Stomach (tissue), 4 donors: ENCODE measurements around the gene SH3PXD2A.

Experiments used
- POLR2A ChIP-seq, 4 donors: fragments of 450-650 bp; IDR thresholded peaks; one replicate each; pipeline ENCODE4 v1.6.1; 2016; ENCODE audit warnings: antibody characterized with exemption in 4 of 4, control low read depth in 2 of 4, mild to moderate bottlenecking in 1 of 4, moderate library complexity in 1 of 4
- POLR2AphosphoS5 ChIP-seq, 3 donors: sonication (generic); formaldehyde crosslinking; IDR thresholded peaks; one replicate each; pipeline ENCODE4 v1.6.1; 2016; ENCODE audit warnings: antibody characterized with exemption in 3 of 3
- TF ChIP-seq, protein P1 (sequence below), 7 experiments: fragments of 450-650 bp in 4 of 7; fragments of 200-600 bp in 3 of 7; sonication (generic) in 3 of 7; IDR thresholded peaks; one replicate each; pipeline ENCODE4 v1.5.1; 2016 to 2019; ENCODE audit warnings: antibody characterized with exemption in 7 of 7, control low read depth in 2 of 7, mild to moderate bottlenecking in 1 of 7

DNA sequence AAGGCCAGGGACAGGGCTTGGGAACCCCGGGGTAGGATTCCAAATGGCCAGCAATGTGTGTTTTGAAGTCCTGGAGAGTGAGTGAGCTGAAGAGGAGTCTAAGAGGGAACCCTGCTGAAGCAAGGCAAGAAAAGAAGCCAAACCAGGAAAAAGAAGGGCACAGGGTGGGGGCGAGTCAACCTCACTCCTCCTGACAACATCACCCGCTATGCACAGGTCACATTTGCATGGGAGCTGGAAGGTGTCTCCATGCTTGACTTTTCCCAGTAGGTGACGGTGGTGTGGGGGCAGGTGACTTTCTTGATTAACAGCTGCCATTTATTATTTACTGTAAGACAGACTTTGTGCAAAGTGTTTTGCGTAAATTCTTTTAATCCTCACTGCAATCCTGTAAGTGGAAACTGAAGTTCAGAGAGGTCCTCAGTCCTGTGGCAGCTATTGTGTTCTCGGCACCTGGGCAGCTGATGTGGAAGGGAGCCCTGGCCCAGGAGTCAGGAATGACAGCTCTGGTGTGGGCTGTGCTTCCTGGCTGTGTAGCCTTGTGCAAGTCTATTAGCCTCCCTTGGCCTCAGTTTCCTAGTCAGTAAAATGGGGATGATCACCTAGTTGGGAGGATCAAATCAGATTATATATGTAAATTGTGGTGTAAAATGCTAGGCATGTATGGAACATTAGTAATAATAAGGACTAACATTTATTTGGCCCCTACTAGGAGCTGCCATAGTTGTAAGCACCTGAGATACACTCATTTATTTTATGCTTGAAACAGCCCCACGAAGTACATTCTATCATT lies 90.9 kb downstream of the SH3PXD2A start:
- TF ChIP-seq, protein P1, sequence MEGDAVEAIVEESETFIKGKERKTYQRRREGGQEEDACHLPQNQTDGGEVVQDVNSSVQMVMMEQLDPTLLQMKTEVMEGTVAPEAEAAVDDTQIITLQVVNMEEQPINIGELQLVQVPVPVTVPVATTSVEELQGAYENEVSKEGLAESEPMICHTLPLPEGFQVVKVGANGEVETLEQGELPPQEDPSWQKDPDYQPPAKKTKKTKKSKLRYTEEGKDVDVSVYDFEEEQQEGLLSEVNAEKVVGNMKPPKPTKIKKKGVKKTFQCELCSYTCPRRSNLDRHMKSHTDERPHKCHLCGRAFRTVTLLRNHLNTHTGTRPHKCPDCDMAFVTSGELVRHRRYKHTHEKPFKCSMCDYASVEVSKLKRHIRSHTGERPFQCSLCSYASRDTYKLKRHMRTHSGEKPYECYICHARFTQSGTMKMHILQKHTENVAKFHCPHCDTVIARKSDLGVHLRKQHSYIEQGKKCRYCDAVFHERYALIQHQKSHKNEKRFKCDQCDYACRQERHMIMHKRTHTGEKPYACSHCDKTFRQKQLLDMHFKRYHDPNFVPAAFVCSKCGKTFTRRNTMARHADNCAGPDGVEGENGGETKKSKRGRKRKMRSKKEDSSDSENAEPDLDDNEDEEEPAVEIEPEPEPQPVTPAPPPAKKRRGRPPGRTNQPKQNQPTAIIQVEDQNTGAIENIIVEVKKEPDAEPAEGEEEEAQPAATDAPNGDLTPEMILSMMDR (IDR thresholded peaks at IDR 0.05): no peak
- TF ChIP-seq POLR2A (IDR thresholded peaks at IDR 0.05) (no peak), POLR2AphosphoS5 (IDR thresholded peaks at IDR 0.05) (no peak)
